SK-N-SH (cell line): ENCODE measurements around the gene BFSP2.

Experiments used
- CHD2 ChIP-seq: fragments of 150-350 bp; IDR thresholded peaks from 2 replicates; pipeline ENCODE4 v1.6.1; 2018; ENCODE audit warnings: low read length; ENCODE audit not compliant: partially characterized antibody
- GABPA ChIP-seq: IDR thresholded peaks from 2 replicates; pipeline ENCODE4 v1.4.0; 2012; ENCODE audit warnings: low read depth, mild to moderate bottlenecking
- IRF3 ChIP-seq: fragments of 150-350 bp; IDR thresholded peaks from 2 replicates; pipeline ENCODE4 v1.6.1; 2016; ENCODE audit warnings: mild to moderate bottlenecking, low read depth, low read length
- JUND ChIP-seq: IDR thresholded peaks from 2 replicates; pipeline ENCODE4 v1.4.0; 2012
- TCF12 ChIP-seq: IDR thresholded peaks from 2 replicates; pipeline ENCODE4 v1.4.0; 2012
- USF2 ChIP-seq: fragments of 150-350 bp; IDR thresholded peaks from 2 replicates; pipeline ENCODE4 v1.6.1; 2017; ENCODE audit warnings: antibody characterized with exemption, low read length, low read depth, borderline replicate concordance
- TF ChIP-seq, protein P1 (sequence below): IDR thresholded peaks from 2 replicates; pipeline ENCODE4 v1.4.0; 2012; ENCODE audit warnings: low read depth, borderline replicate concordance
- TF ChIP-seq, protein P2 (sequence below): fragments of 200-600 bp; sonication (generic); IDR thresholded peaks from 2 replicates; pipeline ENCODE4 v1.6.1; 2017; ENCODE audit warnings: antibody characterized with exemption, mild to moderate bottlenecking, moderate library complexity
- TF ChIP-seq, protein P3 (sequence below): IDR thresholded peaks from 2 replicates; pipeline ENCODE4 v1.4.0; 2012; ENCODE audit warnings: low read depth

GRCh38 chr3:133459400-133459799 lies 59.5 kb downstream of the BFSP2 start:
- no peak for TF ChIP-seq USF2
- TF ChIP-seq, protein P1, sequence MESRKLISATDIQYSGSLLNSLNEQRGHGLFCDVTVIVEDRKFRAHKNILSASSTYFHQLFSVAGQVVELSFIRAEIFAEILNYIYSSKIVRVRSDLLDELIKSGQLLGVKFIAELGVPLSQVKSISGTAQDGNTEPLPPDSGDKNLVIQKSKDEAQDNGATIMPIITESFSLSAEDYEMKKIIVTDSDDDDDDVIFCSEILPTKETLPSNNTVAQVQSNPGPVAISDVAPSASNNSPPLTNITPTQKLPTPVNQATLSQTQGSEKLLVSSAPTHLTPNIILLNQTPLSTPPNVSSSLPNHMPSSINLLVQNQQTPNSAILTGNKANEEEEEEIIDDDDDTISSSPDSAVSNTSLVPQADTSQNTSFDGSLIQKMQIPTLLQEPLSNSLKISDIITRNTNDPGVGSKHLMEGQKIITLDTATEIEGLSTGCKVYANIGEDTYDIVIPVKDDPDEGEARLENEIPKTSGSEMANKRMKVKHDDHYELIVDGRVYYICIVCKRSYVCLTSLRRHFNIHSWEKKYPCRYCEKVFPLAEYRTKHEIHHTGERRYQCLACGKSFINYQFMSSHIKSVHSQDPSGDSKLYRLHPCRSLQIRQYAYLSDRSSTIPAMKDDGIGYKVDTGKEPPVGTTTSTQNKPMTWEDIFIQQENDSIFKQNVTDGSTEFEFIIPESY, result no peak
- no peak for TF ChIP-seq GABPA
- TF ChIP-seq CHD2, result no peak
- TF ChIP-seq, protein P2, sequence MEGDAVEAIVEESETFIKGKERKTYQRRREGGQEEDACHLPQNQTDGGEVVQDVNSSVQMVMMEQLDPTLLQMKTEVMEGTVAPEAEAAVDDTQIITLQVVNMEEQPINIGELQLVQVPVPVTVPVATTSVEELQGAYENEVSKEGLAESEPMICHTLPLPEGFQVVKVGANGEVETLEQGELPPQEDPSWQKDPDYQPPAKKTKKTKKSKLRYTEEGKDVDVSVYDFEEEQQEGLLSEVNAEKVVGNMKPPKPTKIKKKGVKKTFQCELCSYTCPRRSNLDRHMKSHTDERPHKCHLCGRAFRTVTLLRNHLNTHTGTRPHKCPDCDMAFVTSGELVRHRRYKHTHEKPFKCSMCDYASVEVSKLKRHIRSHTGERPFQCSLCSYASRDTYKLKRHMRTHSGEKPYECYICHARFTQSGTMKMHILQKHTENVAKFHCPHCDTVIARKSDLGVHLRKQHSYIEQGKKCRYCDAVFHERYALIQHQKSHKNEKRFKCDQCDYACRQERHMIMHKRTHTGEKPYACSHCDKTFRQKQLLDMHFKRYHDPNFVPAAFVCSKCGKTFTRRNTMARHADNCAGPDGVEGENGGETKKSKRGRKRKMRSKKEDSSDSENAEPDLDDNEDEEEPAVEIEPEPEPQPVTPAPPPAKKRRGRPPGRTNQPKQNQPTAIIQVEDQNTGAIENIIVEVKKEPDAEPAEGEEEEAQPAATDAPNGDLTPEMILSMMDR, result no peak
- TF ChIP-seq JUND, result no peak
- no peak for TF ChIP-seq TCF12
- TF ChIP-seq, protein P3, sequence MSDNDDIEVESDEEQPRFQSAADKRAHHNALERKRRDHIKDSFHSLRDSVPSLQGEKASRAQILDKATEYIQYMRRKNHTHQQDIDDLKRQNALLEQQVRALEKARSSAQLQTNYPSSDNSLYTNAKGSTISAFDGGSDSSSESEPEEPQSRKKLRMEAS, result no peak
- no peak for TF ChIP-seq IRF3
